ENCODE results near the gene GET4.
A peak's percentile ranks its signal among the peaks of the same experiment; 100 is the strongest.
"Not testable (repeated sequence)": the region's sequence is repeated elsewhere in the genome, so short reads cannot be mapped to it uniquely, and the experiment has no call there.

GET4 gene

DNA sequence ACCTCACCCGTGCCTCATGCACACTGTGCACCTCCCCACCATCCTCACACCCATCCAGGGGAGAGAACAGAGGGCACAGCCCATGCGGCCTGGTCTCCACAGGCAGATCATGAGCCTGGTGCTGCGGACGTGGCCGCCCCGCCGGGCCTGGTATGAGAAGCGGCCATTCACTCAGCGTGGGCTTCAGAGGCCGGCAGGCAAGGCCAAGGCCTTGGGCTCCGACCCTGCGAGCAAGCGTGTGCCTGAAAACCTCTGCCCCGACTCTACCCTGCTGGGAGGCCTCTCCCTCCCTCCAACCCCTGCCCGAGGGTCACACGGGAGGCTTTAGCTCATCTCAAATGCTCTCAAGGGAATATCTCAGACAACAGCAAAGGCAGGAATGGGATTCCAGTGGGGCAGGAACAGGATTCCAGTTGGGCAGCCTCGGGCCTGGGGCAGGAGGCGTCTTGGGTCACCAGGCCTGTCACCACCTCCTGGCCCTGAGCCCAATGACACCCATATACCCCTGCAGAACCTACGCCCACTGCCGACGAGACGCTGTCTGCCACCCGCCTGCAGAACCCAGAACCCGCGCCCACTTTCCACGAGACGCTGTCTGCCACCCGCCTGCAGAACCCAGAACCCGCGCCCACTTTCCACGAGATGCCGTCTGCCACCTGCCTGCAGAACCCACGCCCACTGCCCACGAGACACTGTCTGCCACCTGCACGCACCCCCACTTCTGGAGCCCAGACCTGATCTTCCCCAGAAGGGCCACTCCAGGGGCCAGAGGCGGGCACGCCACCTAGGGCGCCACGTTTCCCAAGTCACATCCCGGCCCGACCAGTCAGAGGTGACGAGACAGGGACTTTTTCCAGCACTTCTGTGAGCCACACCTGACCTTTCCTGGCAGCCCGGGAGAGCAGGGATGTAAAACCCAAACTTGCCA lies 39.2 kb downstream of the GET4 start:
- DNase-seq (ENCODE audit: low read depth in 2 of 2) = no peak

DNA sequence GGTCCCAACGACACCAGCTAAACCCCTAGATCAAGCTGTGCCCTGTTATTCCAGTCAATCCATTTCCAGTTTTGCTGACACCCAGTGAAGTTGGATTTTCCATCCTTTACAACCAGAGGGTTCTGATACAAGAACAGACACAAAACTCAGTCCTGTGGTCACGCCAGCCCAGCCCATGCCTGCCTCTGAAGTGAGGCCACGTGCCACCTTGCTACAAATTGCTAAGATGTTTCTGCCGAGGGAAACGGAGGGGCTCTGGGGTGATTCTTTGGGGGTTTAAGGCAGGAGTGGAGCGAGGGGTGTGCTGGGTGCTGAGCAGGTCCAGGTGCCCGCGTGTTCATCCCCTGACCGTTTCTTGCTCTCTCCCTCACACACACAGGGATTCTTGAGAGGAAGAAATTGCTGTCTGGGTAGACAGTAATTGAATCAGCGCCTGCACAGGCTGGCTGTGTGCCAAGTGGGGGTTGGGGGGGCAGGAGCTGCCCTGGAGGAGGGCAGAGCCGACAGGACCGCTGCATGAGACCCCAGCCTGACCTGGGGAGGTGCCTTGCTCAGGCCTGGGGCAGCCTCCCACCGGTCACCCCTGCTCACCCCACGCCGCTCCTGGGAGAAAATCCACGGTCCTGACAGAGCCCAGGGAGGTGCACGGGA lies 40.1 kb downstream of the GET4 start:
- no peak for DNase-seq (ENCODE audit: low read depth in 2 of 2)

DNA sequence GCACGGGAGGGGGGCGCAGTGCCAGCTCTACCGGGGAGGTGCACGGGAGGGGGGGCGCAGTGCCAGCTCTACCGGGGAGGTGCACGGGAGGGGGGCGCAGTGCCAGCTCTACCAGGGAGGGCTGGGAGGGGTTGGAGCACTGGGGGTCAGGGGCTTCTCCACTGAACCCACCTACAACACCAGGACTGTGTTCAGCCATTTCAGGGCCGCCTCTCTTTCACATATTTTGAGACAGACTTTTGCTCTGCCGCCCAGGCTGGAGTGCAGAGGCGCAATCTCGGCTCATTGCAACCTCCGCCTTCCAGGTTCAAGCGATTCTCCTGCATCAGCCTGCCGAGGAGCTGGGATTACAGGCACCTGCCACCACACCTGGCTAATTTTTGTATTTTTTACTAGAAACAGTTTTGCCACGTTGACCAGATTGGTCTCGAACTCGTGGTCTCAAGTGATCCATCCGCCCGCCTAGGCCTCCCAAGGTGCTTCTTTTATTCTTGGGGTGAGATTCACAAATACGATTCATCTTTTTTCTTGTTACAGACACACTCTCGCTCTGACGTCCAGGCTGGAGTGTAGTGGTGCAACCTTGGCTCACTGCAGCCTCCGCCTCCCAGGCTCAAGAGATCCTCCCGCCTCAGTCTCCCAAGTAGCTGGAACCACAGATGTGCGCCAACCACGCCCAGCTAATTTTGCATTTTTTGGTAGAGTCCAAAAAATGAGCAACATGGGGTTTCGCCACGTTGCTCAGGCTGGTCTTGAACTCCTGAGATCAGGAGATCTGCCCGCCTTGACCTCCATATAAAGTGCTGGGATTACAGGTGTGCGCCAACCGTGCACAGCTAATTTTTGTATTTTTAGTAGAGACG lies 41.1 kb downstream of the GET4 start:
- no peak for DNase-seq (ENCODE audit: low read depth in 2 of 2)

DNA sequence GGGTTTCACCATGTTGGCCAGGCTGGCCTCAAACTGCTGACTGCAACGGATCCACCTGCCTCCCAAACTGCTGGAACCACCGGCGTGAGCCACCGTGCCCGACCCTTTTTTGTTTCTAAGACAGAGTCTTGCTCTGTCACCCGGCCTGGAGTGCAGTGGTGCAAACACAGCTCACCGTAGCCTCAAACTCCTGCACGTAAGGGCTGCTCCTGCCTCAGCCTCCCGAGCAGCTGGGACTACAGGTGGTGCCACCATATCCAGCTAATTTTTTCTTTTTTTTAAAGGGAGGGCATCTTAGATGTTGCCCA lies 41.7 kb downstream of the GET4 start:
- no peak for DNase-seq (ENCODE audit: low read depth in 2 of 2)

DNA sequence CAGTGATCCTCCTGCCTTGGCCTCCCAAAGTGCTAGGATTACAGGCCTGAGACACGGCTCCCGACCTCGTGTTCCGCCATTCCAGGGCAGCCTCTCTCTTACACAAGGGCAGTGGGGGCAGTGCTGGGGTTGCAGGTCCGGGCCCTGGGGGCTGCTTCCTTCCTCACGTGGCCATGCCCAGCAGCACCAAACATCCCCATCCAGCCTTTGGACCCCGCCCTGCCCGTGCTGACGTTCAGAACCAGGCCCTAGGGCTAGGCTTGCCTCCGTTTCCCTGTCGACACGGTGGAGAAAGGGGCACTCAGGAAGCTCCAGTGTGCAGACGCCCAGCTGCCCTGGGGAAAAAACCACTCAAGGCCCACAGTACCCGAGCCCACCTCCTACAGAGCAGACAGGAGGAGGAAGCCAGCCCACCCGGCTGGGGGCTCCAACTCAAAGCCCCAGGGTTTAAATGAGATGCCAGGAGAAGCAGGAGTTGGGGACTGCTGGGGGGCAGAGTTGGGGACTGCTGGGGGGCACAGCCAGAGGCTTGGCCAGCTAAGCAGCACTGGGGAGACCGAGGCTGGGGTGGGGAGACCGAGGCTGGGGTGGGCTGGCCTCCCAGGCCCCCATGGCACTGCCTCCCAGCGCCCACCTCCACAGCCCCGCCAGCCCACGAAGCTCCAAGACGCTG lies 42.2 kb downstream of the GET4 start:
- no peak for DNase-seq (ENCODE audit: low read depth in 2 of 2)

DNA sequence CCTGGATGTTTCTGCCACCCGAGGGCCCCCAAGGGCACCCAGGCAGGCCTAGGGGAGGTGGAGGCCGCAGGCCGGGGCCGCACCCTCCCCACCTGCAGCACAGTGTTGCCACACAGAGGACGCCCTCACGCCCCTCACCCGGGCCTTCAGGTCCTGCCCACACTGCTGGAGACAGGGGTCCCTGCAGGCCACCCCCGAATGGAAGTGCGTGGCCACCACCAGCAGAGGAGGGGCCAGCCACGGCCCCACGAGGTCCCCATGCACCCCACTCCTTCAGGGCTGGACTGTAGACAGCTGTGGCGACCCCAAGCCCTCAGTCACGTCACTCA lies 42.7 kb downstream of the GET4 start:
- DNase-seq (ENCODE audit: low read depth in 2 of 2) = no peak

DNA sequence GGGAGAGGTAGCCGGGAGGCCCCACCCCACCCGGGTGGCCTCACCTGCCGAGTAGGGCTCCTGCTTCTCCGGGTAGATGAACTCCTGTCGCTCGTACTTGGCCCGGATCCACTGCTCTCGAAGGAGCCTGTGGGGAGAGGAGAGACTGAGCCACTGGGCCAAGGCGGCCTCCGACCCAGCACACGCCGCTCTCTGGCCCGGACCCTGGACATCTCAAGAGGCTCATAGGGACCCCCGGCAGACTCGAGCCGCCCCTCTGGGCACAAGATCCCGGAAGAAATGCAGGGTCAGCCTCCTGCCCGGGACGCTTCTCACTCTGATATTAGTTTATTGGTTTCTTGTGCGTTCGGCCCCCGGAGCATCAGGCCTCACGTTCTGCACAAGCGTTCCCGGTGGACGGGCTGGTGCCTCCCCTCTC lies 43.6 kb downstream of the GET4 start:
- DNase-seq (ENCODE audit: low read depth in 2 of 2) = no peak

DNA sequence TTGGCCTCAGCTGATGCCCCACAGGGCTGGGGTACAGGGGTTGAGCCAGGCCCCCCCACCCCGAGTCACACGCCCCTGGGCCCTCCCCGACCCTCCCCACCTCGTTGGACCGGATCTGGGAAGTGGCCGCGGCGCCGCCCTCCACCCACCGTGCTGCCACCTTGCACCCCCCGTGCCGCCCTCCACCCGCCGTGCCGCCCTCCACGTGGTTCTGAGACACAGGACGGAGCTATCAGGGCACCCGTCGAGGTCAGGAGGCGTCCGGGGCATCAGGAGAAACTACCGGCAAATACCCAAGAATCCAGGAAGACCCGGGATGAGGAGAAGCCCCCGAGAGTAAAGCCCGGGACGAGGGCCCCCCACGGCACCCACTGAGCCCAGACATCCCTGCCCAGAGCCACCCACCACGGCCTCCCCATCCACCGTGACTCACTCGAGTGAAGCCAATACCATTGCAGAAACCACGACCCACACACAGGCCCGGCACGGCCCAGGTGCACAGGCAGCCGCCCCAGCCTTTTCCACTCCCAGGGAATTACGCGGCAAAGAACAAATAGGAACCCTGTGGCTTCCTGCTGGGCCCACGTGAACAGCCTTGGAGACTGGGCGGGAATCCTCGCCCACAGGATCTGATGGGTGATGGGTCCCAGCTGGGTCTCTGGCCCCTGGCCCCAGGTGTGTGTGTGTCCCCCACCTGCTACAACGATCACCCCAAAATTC lies 44.2 kb downstream of the GET4 start:
- no peak for DNase-seq (ENCODE audit: low read depth in 2 of 2)

DNA sequence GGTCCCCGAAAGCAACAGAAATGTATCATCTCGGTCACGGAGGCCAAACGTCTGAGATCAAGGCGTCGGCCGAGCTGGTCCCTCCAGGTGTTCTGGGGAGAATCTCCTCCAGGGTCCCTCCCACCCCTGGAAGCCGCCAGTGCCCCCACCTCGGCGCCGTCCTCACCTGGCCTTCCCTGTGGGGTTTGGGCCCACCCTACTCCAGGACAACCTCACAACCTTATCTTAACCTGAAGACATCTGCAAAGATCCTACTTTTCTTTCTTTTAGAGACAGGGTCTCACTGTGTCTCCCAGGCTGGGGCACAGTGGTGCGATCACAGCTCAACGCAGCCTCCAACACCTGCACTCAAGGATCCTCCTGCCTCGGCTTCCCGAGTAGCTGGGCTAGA lies 44.7 kb downstream of the GET4 start:
- no peak for DNase-seq (ENCODE audit: low read depth in 2 of 2)

DNA sequence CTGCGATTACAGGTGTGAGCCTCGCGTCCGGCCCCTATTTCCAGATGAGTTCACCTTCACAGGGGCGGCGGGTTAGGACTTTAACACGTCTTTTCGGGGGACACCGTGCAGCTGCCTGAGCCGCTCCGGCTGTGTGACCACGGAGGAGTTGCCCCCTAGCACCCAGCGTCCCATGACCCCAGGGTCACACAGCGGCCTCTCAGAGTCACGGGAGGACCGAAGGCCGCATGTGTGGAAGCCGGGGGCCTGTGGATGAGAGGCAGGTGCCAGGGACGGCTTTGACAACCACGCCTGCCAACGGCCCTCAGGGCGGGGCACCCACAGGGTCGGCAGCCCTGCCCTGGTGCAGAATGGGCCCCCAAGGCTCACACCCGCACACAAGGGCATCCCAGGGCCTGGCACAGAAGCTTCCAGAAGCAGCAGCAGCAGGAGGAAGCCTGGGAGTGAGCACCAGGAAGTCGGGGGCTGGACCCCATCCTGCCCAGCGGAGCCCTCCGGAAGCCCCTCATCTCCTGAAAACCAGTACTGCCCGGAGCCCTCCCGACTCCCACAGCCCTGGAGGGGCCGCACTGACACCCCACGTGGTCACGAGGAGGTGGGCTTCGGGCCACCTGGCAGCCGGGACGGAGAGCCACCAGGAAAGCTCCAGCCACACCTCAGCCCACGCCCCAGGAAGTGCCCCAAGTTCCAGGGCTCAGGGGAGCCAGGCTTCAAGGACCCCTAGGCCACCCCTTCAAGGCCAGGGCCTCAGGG lies 45.4 kb downstream of the GET4 start:
- DNase-seq (ENCODE audit: low read depth in 2 of 2) = no peak

DNA sequence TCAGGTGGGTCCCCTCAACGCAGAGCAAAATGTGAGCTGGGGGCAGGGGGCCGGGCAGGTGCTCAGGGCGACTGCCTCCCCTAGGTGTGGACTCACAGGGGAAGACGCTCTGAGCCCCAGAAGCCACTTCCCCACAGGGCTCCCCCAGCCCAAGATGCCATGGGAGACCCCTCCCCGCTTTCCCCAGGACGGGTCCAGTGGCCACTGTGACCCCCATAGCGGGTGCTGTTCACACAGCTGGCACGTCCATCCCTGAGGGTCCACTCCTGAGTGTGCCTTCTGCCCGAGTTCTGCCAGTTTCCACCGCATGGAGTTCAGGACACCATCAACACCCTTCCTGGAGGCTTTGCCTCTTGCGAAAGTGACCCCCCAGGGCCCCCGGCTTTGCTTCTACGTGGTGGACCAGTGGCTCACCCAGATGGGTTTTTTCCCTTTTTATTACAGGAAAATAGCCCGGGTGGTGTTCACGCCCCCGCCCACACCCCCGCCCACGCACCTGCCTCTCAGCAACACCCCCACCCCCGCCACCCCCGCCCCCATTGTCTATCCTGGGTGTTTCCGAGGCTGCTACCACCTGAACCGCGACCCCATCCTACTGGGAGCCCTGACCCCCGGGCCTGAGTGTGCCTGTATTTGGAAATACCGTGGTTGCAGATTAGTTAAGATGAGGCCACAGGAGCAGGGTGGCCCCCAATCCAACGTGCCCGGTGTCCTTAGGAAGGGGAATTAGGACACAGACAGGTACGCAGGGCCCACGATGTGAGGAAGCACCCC lies 46.2 kb downstream of the GET4 start:
- DNase-seq (ENCODE audit: low read depth in 2 of 2) = peak in 1 of 2 donors; percentile 50

DNA sequence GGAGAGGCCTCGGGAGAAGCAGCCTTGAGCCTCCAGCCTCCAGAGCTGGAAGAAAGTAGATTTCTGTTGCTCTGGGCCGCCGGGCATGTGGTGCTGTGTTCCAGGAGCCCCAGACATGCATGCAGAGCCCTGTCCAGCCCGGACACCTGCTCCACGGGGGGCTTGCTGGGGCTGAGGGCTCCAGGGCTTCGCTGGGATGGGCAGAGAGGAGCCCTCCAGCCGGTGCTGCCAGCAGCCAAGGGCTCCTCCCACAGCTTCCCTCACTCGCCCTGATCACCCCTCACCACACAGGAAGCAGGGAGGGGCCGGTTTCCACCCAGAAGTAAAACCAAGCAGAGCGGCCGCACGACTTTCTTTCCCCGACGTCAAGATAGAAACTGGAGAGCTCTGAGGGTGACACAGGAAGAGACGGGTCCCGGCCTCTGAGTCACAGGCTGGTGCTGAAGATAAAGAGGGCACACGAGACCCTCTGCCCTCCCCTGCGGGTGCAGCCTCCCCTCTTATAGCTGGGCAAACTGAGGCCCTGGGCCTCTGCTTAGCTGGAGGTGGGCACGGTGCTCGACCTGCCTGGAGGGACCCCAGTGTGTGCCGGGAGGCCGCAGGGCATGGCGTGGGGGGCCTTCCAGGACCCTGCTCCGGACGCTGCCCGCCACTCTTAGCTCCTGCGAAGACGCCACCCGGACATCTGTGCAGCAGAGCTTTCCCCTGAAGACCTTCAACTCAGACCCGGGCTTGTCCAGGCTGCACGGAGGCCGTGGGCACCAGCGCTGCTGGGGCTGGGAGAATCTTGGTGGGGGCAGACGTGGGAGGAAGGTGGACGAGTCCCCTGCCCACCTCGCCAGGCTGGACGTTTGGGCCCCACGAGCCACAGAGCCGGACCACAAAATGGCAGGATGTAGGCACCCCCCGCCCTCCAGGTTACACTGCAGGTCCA lies 47.0 kb downstream of the GET4 start:
- peak; percentile 87 to 92 for DNase-seq (ENCODE audit: low read depth in 2 of 2)

DNA sequence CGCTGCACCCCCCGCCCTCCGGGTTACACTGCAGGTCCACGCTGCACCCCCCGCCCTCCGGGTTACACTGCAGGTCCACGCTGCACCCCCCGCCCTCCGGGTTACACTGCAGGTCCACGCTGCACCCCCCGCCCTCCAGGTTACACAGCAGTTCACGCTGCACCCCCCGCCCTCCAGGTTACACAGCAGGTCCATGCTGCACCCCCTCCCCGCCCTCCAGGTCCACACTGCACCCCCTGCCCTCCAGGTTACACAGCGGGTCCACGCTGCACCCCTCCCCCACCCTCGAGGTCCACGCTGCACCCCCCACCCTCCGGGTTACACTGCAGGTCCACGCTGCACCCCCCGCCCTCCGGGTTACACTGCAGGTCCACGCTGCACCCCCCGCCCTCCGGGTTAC lies 47.7 kb downstream of the GET4 start:
- DNase-seq (ENCODE audit: low read depth in 2 of 2) = not testable (repeated sequence)

DNA sequence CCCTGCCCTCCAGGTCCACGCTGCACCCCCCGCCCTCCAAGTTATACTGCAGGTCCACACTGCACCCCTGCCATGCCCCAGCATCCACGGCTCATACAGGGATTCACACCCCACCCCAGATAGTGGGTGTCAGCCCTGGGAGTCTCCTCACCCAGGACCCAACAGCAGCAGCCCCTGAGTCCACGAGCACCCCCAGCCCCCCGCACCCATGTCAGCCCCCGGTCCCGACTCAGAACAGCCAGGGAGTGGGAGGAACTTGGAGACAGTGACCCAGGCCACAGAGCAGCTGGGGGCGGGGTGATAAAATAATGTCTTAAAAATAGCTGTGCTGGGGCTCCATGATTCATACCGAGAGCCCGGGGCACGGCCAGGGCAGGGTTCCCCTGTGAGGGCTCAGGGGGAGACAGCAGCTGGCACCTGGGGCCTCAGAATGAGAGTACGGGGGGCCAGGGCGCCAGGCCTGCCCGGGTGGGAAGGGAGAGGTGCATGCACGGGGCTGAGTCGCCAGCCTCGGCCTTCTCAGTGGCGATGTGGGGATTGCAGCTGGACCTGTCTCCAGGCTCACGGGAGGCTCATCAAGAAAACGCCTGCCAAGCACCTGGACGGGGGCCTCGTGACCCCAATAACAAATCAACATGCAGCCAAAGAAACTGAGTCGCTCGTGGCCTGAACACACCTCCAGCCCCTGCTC lies 48.3 kb downstream of the GET4 start:
- peak; percentile 57 to 59 for DNase-seq (ENCODE audit: low read depth in 2 of 2)

DNA sequence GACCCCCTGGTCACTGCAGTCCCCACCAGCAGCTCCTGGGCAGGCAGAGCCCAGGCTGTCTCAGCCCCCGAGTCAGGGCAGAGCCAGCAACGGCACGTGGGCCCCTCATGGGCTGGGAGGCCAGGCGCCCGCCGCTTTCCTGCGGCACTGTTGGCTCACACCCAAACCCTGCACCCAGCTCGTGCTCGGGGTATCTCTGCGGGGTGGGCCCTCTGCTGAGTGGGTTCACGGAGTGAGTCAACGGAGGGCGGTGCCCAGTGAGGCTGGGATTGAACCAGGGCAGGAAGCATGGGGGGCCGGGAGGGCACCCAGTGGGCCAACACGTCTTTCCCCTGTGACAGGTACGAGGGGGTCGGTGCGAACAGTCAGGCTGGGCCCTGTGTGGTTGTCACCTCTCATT lies 49.2 kb downstream of the GET4 start:
- DNase-seq (ENCODE audit: low read depth in 2 of 2) = peak; percentile 72 to 83

DNA sequence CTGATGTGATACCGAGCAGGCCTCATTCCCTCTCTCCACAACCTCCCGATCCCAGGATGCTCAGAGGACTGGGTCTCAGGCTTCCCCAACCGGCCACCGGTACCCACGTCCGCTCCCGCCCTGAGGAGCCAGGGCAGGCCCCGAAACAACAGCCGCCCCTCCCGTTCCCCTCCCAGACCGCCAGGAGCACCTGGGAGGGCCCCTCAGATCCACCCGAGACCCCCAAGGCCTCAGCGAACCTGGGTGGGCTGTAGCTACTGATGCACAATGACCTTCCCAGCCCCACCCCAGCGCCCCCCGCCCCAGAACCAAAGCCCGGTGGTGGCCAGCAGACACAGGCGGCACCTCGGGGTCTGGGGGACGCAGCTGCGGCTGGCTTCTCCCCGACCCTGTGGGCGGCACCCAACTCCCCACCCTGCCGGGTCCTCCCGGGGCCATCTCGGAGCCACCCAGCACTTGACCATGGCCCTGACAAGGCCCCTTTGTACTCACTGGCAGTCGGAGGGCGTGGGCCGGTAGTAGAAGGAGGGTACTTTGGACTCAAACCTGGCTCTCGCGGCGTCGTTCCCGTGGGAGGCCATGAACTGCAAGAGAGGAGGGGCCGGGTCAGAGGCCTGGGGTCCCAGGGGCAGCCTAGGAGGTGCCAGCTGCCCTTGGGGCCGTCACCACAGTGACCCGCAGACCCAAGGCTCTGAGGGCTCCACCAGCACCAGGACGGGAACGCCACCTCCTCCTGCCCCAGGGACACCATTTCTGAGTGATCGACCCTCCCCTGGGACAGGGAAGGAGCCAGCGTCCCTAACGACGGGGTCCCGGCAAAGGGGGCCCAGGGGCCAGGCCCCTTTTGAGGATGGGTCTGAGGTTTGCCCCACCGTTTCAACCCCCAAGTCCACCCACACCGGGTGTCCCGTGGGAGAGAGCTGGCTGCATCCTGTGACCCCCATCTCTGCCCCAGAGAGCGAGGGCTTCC lies 50.0 kb downstream of the GET4 start:
- no peak for DNase-seq (ENCODE audit: low read depth in 2 of 2)

All from stimulated activated CD8-positive, alpha-beta memory T cell treated with anti-CD3 and anti-CD28 coated beads, Interleukin-15, amount 100 ng/mL, for 4 hours (primary cell).